Endodermal cell (in vitro differentiated cells): ENCODE results near the gene SUPT7L. TPM values are rescaled to one million over a fixed set of nuclear protein-coding genes. Genes with fewer than 3 reads are reported as not detected.
A peak's percentile ranks its signal among the peaks of the same experiment; 100 is the strongest.

Source experiments
- DNase-seq: peaks from one replicate; pipeline ENCODE4 v3.0.0-alpha.2; 2017
- H3K27ac ChIP-seq: 2 replicates; pipeline ENCODE4 v1.5.1; 2013; ENCODE audit warnings: mild to moderate bottlenecking, low read depth, low read length, moderate library complexity
- H3K27me3 ChIP-seq: 2 replicates; pipeline ENCODE4 v1.6.1; 2013; ENCODE audit warnings: mild to moderate bottlenecking, low read length, moderate library complexity; ENCODE audit not compliant: insufficient read depth, control insufficient read depth, poor library complexity, severe bottlenecking
- H3K36me3 ChIP-seq: 2 replicates; pipeline ENCODE4 v1.7.0; 2013; ENCODE audit warnings: mild to moderate bottlenecking, low read length, moderate library complexity; ENCODE audit not compliant: control insufficient read depth, insufficient read depth
- H3K4me1 ChIP-seq: one replicate; pipeline ENCODE4 v1.7.0; 2013; ENCODE audit warnings: low read length; ENCODE audit not compliant: control insufficient read depth, insufficient read depth
- H3K4me3 ChIP-seq: 2 replicates; pipeline ENCODE4 v1.5.1; 2013; ENCODE audit warnings: mild to moderate bottlenecking, low read length, moderate library complexity
- H3K9ac ChIP-seq: 2 replicates; pipeline ENCODE4 v1.6.1; 2013; ENCODE audit warnings: mild to moderate bottlenecking, low read length, moderate library complexity; ENCODE audit not compliant: poor library complexity, severe bottlenecking; ENCODE audit errors: extremely low read depth
- H3K9me3 ChIP-seq: 2 replicates; pipeline ENCODE4 v1.6.1; 2013; ENCODE audit warnings: mild to moderate bottlenecking, low read length, moderate library complexity; ENCODE audit not compliant: control insufficient read depth
- H3K27ac Mint-ChIP-seq: 2 replicates; pipeline ENCODE4 v1.8.0; 2020; ENCODE audit warnings: mixed read lengths
- H3K27me3 Mint-ChIP-seq: 2 replicates; pipeline ENCODE4 v1.8.0; 2021; ENCODE audit warnings: mild to moderate bottlenecking, mixed read lengths; ENCODE audit not compliant: insufficient read depth
- H3K36me3 Mint-ChIP-seq: 2 replicates; pipeline ENCODE4 v1.8.0; 2020; ENCODE audit warnings: low read depth, mixed read lengths
- H3K4me1 Mint-ChIP-seq: 2 replicates; pipeline ENCODE4 v1.8.0; 2020; ENCODE audit warnings: mixed read lengths
- H3K4me3 Mint-ChIP-seq: 2 replicates; pipeline ENCODE4 v1.8.0; 2020; ENCODE audit warnings: mild to moderate bottlenecking, moderate library complexity, mixed read lengths
- H3K9me3 Mint-ChIP-seq: 2 replicates; pipeline ENCODE4 v1.8.0; 2020; ENCODE audit warnings: mild to moderate bottlenecking, mixed read lengths
- WGBS, 2 experiments: methylation state at CpG; one replicate each; pipeline versions ENCODE4 v1.1.5 to v1.1.7; 2013; ENCODE audit warnings: missing lambda C conversion rate in 2 of 2, mixed read lengths in 1 of 2; ENCODE audit not compliant: insufficient coverage in 1 of 2, insufficient read length in 1 of 2; 5-methylcytosine and 5-hydroxymethylcytosine counted together
- total RNA-seq, 2 donors: library from RNA; stranded (reverse); fragmentation: NEBNext Ultra II Directional in 1 of 2; extraction: Animal tissue kit (Norgen Biotek cat#: 25700) in 1 of 2; gene quantifications; 2 replicates in 1 of 2; 3 replicates in 1 of 2; pipeline ENCODE4 v1.2.1, GENCODE V29; 2021
- TF ChIP-seq, protein P1 (sequence below): fragments of 200-600 bp; sonication (generic); conservative IDR thresholded peaks from 2 replicates; pipeline ENCODE4 v1.5.0; 2021; ENCODE audit warnings: antibody characterized with exemption, mild to moderate bottlenecking

The SUPT7L gene
- total RNA-seq, 2 donors from 2014 or later, result 43.3 to 43.9 TPM

DNA sequence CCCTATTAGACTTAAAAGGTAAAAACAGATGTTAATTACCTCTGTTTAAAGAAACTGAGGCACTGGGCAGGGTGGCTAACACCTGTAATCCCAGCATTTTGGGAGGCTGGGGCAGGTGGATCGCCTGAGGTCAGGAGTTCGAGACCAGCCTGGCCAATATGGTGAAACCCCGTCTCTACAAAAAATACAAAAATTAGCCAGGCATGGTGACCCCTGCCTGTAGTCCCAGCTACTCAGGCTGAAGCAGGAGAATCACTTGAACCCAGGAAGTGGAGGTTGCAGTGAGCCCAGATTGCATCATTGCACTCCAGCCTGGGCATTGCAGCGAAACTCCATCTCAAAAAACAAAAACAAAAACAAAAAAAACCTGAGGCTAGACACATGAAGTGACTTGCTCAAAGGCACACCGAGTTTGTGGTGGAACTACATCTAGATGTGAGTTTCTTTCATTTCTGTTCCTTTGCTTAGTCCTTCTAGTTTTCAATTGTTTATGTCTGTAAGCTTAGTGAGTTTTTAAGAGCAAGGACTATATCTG is 41.0 kb upstream of the SUPT7L start:
- Mint-ChIP-seq H3K27ac (no peak overlapping the region), H3K27me3 (no peaks in the 10 kb centered on the region), H3K9me3 (no peaks in the 10 kb centered on the region), H3K4me3 (no peak overlapping the region), H3K36me3 (no peaks in the 10 kb centered on the region), H3K4me1 (peaks cover 24% of the 10 kb centered on the region)
- peaks cover 16% of the 10 kb centered on the region for H3K4me1 ChIP-seq
- no peaks in the 10 kb centered on the region for H3K27me3 ChIP-seq
- TF ChIP-seq, protein P1, sequence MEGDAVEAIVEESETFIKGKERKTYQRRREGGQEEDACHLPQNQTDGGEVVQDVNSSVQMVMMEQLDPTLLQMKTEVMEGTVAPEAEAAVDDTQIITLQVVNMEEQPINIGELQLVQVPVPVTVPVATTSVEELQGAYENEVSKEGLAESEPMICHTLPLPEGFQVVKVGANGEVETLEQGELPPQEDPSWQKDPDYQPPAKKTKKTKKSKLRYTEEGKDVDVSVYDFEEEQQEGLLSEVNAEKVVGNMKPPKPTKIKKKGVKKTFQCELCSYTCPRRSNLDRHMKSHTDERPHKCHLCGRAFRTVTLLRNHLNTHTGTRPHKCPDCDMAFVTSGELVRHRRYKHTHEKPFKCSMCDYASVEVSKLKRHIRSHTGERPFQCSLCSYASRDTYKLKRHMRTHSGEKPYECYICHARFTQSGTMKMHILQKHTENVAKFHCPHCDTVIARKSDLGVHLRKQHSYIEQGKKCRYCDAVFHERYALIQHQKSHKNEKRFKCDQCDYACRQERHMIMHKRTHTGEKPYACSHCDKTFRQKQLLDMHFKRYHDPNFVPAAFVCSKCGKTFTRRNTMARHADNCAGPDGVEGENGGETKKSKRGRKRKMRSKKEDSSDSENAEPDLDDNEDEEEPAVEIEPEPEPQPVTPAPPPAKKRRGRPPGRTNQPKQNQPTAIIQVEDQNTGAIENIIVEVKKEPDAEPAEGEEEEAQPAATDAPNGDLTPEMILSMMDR, result no peak
- H3K27ac ChIP-seq, result no peak overlapping the region
- no peak for DNase-seq
- no peaks in the 10 kb centered on the region for H3K36me3 ChIP-seq
- no peak overlapping the region for H3K9ac ChIP-seq
- H3K9me3 ChIP-seq, result no peaks in the 10 kb centered on the region
- WGBS, 2 experiments, result 92 to 93% methylated on average over 4 to 5 of the region's 5 CpGs
- no peak overlapping the region for H3K4me3 ChIP-seq

DNA sequence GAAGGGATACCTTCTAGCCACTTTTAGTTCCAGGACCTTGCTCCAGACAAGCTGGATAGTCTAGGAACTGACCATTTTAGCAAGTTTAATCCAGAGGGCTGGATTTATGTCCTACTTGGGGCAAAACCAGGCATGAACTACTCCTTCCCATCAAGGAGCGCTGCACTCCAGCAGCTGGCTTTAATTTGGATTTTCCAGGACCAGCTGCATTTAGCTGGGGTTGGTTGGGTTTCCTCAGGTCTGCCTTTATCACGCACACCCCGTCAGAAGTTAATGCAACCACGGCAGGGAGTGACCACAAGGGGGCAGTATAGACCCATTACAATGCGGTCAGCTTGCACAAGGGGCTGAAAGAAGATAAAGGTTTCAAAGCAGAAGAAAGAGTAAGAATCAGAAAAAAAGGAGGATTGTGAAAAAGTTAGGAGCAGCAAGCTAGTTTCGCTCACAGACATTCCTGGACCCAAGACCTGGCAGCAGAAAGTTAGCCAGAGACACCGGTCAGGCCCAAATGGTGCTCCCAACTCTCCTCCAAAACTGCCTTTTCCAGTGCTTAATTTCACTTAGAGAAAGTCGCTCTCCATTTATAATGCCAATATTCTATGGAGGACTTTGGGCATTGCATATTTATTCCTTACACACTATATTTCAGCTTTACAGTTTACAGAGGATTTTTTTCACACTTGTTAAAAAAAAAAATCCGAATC is 40.4 kb upstream of the SUPT7L start:
- TF ChIP-seq, protein P1, result peak; percentile 95
- no peak overlapping the region for H3K27ac Mint-ChIP-seq
- no peak overlapping the region for H3K27ac ChIP-seq
- no peaks in the 10 kb centered on the region for H3K27me3 Mint-ChIP-seq
- no peaks in the 10 kb centered on the region for H3K9me3 Mint-ChIP-seq
- peaks cover 24% of the 10 kb centered on the region for H3K4me1 Mint-ChIP-seq
- no peaks in the 10 kb centered on the region for H3K9me3 ChIP-seq
- WGBS, 2 experiments, result 33% methylated on average over 9 of the region's 9 CpGs
- peaks cover 16% of the 10 kb centered on the region for H3K4me1 ChIP-seq
- peaks cover 2% of the 10 kb centered on the region for H3K36me3 ChIP-seq
- peak; percentile 95 for DNase-seq
- H3K4me3 ChIP-seq, result no peak overlapping the region
- no peak overlapping the region for H3K9ac ChIP-seq
- H3K36me3 Mint-ChIP-seq, result peaks cover 2% of the 10 kb centered on the region
- no peaks in the 10 kb centered on the region for H3K27me3 ChIP-seq
- no peak overlapping the region for H3K4me3 Mint-ChIP-seq

DNA sequence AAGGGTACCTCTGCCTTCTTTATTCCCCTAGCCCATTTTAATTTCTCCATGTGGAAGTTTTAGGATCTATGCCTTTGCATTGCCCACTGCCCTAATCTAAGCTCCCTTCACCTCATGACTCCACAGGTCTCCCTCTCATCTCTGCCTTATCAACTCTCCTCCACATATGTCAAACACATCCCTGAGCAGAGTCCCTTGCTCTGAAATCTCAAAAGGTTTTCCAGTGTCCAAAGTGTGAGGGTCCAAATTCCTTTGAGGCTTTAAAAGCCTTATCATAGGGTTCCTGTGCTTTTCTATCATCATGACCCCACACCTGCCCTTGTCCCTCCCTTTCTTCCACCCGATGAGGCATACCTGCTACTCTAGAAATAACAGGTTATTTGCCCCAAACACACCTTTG is 38.9 kb upstream of the SUPT7L start:
- 89% methylated on average over 1 of the region's 1 CpG; no CpG with 5 or more reads in 1 of the 2 experiments for WGBS, 2 experiments
- peaks cover 16% of the 10 kb centered on the region for H3K4me1 ChIP-seq
- peaks cover 24% of the 10 kb centered on the region for H3K4me1 Mint-ChIP-seq

More for the DNA sequence above, 38.9 kb upstream of the SUPT7L start:
- no peak overlapping the region for H3K27ac Mint-ChIP-seq
- no peak overlapping the region for H3K27ac ChIP-seq
- H3K4me3 Mint-ChIP-seq, result no peak overlapping the region
- TF ChIP-seq, protein P1, result no peak
- peaks cover 13% of the 10 kb centered on the region for H3K36me3 ChIP-seq
- H3K27me3 Mint-ChIP-seq, result no peaks in the 10 kb centered on the region
- no peaks in the 10 kb centered on the region for H3K9me3 Mint-ChIP-seq
- H3K27me3 ChIP-seq, result no peaks in the 10 kb centered on the region
- no peak for DNase-seq
- peaks cover 13% of the 10 kb centered on the region for H3K36me3 Mint-ChIP-seq
- no peaks in the 10 kb centered on the region for H3K9me3 ChIP-seq
- no peak overlapping the region for H3K4me3 ChIP-seq
- H3K9ac ChIP-seq, result no peak overlapping the region
